ENCODE data around the gene CD300H.

DNA sequence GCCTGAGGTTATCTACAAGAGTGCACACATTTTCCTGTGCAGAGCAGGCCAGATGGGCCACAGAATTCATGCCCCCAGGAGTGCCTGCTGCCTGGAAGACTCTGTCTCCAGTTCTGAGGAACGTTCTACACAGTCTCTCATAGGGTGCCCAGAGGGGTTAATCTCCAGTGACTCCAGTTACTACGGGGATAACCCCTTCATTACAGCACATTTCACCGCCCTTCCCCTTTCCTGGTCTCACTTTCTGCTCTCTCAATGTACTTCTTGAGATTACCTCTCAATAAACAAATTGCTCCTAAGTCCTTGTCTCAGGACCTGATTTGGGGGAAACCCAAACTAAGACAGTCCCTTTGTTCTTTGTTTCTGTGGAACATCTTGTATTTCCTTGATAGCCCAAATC, 5.7 kb downstream of the CD300H start:
- TF ChIP-seq CTCF (conservative IDR thresholded peaks at IDR 0.05) (no peak), ZFX (IDR thresholded peaks at IDR 0.05) (no peak)
